ENCODE results near the gene LRRC46. TPM values are rescaled to one million over a fixed set of nuclear protein-coding genes. Genes with fewer than 3 reads are reported as not detected.

The LRRC46 gene
- total and polyA plus RNA-seq, 9 of the 15 experiments (the other 6 are each of a cell fraction or from before 2014, with no cell fraction given): 0.39 to 1.4 (median 0.53) TPM; not detected in 1

DNA sequence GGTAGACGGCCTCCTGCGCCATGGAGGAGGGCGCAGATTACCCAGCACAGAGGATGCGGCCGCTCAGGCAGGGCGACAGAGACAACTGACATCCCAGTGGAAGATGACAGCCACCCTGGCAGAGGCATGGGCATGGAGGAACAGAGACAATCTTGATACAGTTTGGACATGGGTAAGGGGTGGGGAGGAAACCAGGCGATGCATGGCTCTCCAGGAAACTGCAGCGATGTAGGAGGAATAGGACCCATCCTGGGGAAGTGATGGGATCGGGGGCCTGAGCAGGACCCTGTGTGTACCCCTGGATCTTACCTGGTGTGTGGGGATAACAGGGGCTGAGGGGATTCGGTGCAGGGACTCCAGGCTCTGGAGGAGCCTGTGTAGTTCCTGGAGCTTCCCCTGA is 14.5 kb upstream of the LRRC46 start:
- in situ Hi-C loops (cut with MboI): no loop called here
- 93% methylated on average over 10 of the region's 10 CpGs for WGBS (ENCODE audit: insufficient coverage, low coverage, missing lambda C conversion rate)

More for the DNA sequence above, 14.5 kb upstream of the LRRC46 start:
- BruUV-seq (replicated peaks): no TSS peak
- Histone ChIP-seq H3K4me3 (no peak overlapping the region), H3K4me1 (replicated peaks in 1 of 2; ENCODE audit: control insufficient read depth in 2 of 2, insufficient read depth in 2 of 2, low read length in 2 of 2) (peaks cover 13 to 32% of the 10 kb centered on the region in 2 experiments), H3K27ac (ENCODE audit: extremely low read depth, low read depth, low read length) (no peak overlapping the region), H4K20me1 (replicated peaks; ENCODE audit: control insufficient read depth, insufficient read depth, low read length) (no peaks in the 10 kb centered on the region), H3K27me3 (ENCODE audit: control insufficient read depth in 2 of 2, insufficient read depth in 2 of 2, low read length in 2 of 2) (no peaks in the 10 kb centered on the region), H3K36me3 (ENCODE audit: control insufficient read depth, insufficient read depth, low read length) (peaks cover 44% of the 10 kb centered on the region; the same call in 2 of the 3 replicates), H3K9me3 (replicated peaks; ENCODE audit: control insufficient read depth, insufficient read depth, low read depth, low read length) (no peaks in the 10 kb centered on the region), H3K9me1 (ENCODE audit: control insufficient read depth, insufficient read depth, low read length) (no peaks in the 10 kb centered on the region), H3K9ac (ENCODE audit: insufficient read depth in 1 of 2, low read depth in 2 of 2, low read length in 2 of 2) (no peak overlapping the region), H3K4me2 (ENCODE audit: insufficient read depth, low read length) (no peak overlapping the region), H3K79me2 (ENCODE audit: control insufficient read depth, insufficient read depth, low read length) (peaks cover 9% of the 10 kb centered on the region), H2AFZ (ENCODE audit: low read depth, low read length) (no peak overlapping the region)
- no peak for DNase-seq (ENCODE audit: extremely low read depth in 1 of 4, low spot score in 3 of 4)
- TF ChIP-seq, protein P1, sequence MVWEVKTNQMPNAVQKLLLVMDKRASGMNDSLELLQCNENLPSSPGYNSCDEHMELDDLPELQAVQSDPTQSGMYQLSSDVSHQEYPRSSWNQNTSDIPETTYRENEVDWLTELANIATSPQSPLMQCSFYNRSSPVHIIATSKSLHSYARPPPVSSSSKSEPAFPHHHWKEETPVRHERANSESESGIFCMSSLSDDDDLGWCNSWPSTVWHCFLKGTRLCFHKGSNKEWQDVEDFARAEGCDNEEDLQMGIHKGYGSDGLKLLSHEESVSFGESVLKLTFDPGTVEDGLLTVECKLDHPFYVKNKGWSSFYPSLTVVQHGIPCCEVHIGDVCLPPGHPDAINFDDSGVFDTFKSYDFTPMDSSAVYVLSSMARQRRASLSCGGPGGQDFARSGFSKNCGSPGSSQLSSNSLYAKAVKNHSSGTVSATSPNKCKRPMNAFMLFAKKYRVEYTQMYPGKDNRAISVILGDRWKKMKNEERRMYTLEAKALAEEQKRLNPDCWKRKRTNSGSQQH (CRISPR knock-in tag; IDR thresholded peaks at IDR 0.05): no peak
- TF ChIP-seq, protein P2, sequence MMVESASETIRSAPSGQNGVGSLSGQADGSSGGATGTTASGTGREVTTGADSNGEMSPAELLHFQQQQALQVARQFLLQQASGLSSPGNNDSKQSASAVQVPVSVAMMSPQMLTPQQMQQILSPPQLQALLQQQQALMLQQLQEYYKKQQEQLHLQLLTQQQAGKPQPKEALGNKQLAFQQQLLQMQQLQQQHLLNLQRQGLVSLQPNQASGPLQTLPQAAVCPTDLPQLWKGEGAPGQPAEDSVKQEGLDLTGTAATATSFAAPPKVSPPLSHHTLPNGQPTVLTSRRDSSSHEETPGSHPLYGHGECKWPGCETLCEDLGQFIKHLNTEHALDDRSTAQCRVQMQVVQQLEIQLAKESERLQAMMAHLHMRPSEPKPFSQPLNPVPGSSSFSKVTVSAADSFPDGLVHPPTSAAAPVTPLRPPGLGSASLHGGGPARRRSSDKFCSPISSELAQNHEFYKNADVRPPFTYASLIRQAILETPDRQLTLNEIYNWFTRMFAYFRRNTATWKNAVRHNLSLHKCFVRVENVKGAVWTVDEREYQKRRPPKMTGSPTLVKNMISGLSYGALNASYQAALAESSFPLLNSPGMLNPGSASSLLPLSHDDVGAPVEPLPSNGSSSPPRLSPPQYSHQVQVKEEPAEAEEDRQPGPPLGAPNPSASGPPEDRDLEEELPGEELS (CRISPR knock-in tag; IDR thresholded peaks at IDR 0.05; ENCODE audit: borderline replicate concordance): no peak
- no peak for ATAC-seq
- ChIA-PET CTCF (ENCODE audit: low intra/inter-chr PET ratio) (no interaction called here), POLR2A (no interaction called here)
- FAIRE-seq: no peak
- intact Hi-C loops (cut with micrococcal nuclease): no loop called here
